B cell (primary cell): Measurements from ENCODE around the gene ZNF423. TPM values are rescaled to one million over a fixed set of nuclear protein-coding genes. Genes with fewer than 3 reads are reported as not detected.

Experiments
- ATAC-seq: fragments of 200-7000 bp; cut with Tn5 transposase; one replicate; pipeline ENCODE4 v1.10.0; 2021; ENCODE audit warnings: low read depth, mild to moderate bottlenecking, moderate number of reproducible peaks, moderate library complexity
- CTCF ChIA-PET: fragments of 350-600 bp; sonication (Branson Sonifier 250); formaldehyde crosslinking; loops from one replicate; lab custom pipeline; 2021; ENCODE audit warnings: antibody characterized with exemption, inconsistent platforms; lab: Charles Lee
- POLR2A ChIA-PET: fragments of 350-600 bp; sonication (Branson Sonifier 250); formaldehyde crosslinking; loops from one replicate; lab custom pipeline; 2021; ENCODE audit warnings: antibody characterized with exemption; lab: Charles Lee
- DNase-seq: peaks from one replicate; pipeline ENCODE4 v3.0.0; 2013
- H2AFZ ChIP-seq: 2 replicates; pipeline ENCODE4 v1.6.1; 2012; ENCODE audit warnings: mild to moderate bottlenecking, low read depth, low read length; ENCODE audit not compliant: insufficient read depth, poor library complexity, severe bottlenecking
- H3K27ac ChIP-seq, 2 donors: 1 replicate in 1 of 2; 2 replicates in 1 of 2; pipeline ENCODE4 v1.5.1; 2012 to 2013; ENCODE audit warnings: low read length in 2 of 2, mild to moderate bottlenecking in 2 of 2, moderate library complexity in 1 of 2
- H3K27me3 ChIP-seq, 4 experiments: fragments of 200-600 bp in 1 of 4; sonication (generic) in 1 of 4; replicated peaks in 1 of 4; 1 replicate in 2 of 4; 2 replicates in 2 of 4; pipeline versions ENCODE4 v1.6.1 to v1.7.0; 2013 to 2016; ENCODE audit warnings: low read length in 3 of 4, mild to moderate bottlenecking in 2 of 4, mixed read lengths in 1 of 4, moderate library complexity in 1 of 4; ENCODE audit not compliant: insufficient read depth in 4 of 4, control insufficient read depth in 3 of 4; ENCODE audit errors: control extremely low read depth in 1 of 4
- H3K36me3 ChIP-seq, 2 experiments: replicated peaks in 1 of 2; 1 replicate in 1 of 2; 2 replicates in 1 of 2; pipeline versions ENCODE4 v1.6.1 to v1.7.1; 2013; ENCODE audit warnings: low read length in 1 of 2; ENCODE audit not compliant: insufficient read depth in 2 of 2, control insufficient read depth in 1 of 2; ENCODE audit errors: control extremely low read depth in 1 of 2, extremely low read depth in 1 of 2
- H3K4me1 ChIP-seq, 2 donors: fragments of 200-600 bp in 1 of 2; sonication (generic) in 1 of 2; 1 replicate in 1 of 2; 2 replicates in 1 of 2; pipeline versions ENCODE4 v1.5.1 to v1.6.1; 2013 to 2017; ENCODE audit warnings: low read length in 2 of 2; ENCODE audit not compliant: control insufficient read depth in 2 of 2, insufficient read depth in 2 of 2
- H3K4me2 ChIP-seq: replicated peaks from 2 replicates; pipeline ENCODE3; 2012; ENCODE audit warnings: mild to moderate bottlenecking, low read depth, low read length; ENCODE audit not compliant: poor library complexity, severe bottlenecking
- H3K4me3 ChIP-seq, 5 experiments: fragments of 200-600 bp in 1 of 5; sonication (generic) in 1 of 5; 1 replicate in 3 of 5; 2 replicates in 2 of 5; pipeline versions ENCODE4 v1.5.1 to v1.7.0; 2011 to 2016; ENCODE audit warnings: low read length in 4 of 5, mild to moderate bottlenecking in 4 of 5, low read depth in 2 of 5, control low read depth in 1 of 5, moderate library complexity in 1 of 5; ENCODE audit not compliant: insufficient read depth in 1 of 5; ENCODE audit errors: control extremely low read depth in 1 of 5, extremely low read depth in 1 of 5
- H3K79me2 ChIP-seq: fragments of 200-600 bp; sonication (generic); one replicate; pipeline ENCODE4 v1.6.0; 2016; ENCODE audit warnings: low read length; ENCODE audit not compliant: control insufficient read depth, insufficient read depth
- H3K9ac ChIP-seq: fragments of 200-600 bp; sonication (generic); 2 replicates; pipeline ENCODE4 v1.6.1; 2017; ENCODE audit warnings: mild to moderate bottlenecking, low read length, moderate library complexity
- H3K9me3 ChIP-seq, 3 donors: one replicate each; pipeline versions ENCODE4 v1.6.1 to v1.7.1; 2013; ENCODE audit warnings: low read length in 2 of 3; ENCODE audit not compliant: control insufficient read depth in 2 of 3, insufficient read depth in 1 of 3; ENCODE audit errors: control extremely low read depth in 1 of 3
- H4K20me1 ChIP-seq: 2 replicates; pipeline ENCODE4 v1.6.0; 2012; ENCODE audit warnings: mild to moderate bottlenecking, low read length; ENCODE audit not compliant: insufficient read depth, control insufficient read depth, poor library complexity, severe bottlenecking
- H3K27ac Mint-ChIP-seq: one replicate; pipeline ENCODE4 v1.8.0; 2021; ENCODE audit warnings: mixed read lengths
- H3K27me3 Mint-ChIP-seq: one replicate; pipeline ENCODE4 v1.8.0; 2021; ENCODE audit warnings: mixed read lengths
- H3K4me1 Mint-ChIP-seq: one replicate; pipeline ENCODE4 v1.8.0; 2021; ENCODE audit warnings: mixed read lengths
- H3K4me3 Mint-ChIP-seq: one replicate; pipeline ENCODE4 v1.8.0; 2021; ENCODE audit warnings: mixed read lengths
- H3K9me3 Mint-ChIP-seq: one replicate; pipeline ENCODE4 v1.8.0; 2022; ENCODE audit warnings: mixed read lengths; ENCODE audit not compliant: insufficient read depth
- EZH2 ChIP-seq: IDR thresholded peaks from 2 replicates; pipeline ENCODE4 v1.6.1; 2012; ENCODE audit warnings: borderline replicate concordance, low read depth, mild to moderate bottlenecking, moderate library complexity, low read length; ENCODE audit not compliant: insufficient read depth, poor library complexity, severe bottlenecking
- WGBS: methylation state at CpG from one replicate; pipeline ENCODE4 v1.1.5; 2013; ENCODE audit warnings: missing lambda C conversion rate; ENCODE audit not compliant: insufficient coverage; 5-methylcytosine and 5-hydroxymethylcytosine counted together
- intact Hi-C: fragments of 100-400 bp; cut with micrococcal nuclease; formaldehyde crosslinking; loops from one replicate; pipeline ENCODE4 v1.10.0; 2022
- polyA plus RNA-seq: library from polyadenylated mRNA; depleted of rRNA; stranded (reverse); fragments of >200 nt; gene quantifications from 2 replicates; pipeline ENCODE4 v1.2.3, GENCODE V29; 2012
- total RNA-seq, 2 donors: library from RNA; stranded (reverse); fragments of 120-200 nt in 1 of 2; gene quantifications; 1 replicate in 1 of 2; 2 replicates in 1 of 2; pipeline versions ENCODE4 v1.2.3 to v1.2.4, GENCODE V29; 2013 to 2022
- TF ChIP-seq, protein P1 (sequence below): fragments of 200-600 bp; IDR thresholded peaks from one replicate; pipeline ENCODE4 v1.8.0; 2022; ENCODE audit warnings: antibody characterized with exemption, mild to moderate bottlenecking

Gene ZNF423
- total and polyA plus RNA-seq, 2 donors (not counting 1 experiment from before 2014, with no cell fraction given), result not detected

DNA sequence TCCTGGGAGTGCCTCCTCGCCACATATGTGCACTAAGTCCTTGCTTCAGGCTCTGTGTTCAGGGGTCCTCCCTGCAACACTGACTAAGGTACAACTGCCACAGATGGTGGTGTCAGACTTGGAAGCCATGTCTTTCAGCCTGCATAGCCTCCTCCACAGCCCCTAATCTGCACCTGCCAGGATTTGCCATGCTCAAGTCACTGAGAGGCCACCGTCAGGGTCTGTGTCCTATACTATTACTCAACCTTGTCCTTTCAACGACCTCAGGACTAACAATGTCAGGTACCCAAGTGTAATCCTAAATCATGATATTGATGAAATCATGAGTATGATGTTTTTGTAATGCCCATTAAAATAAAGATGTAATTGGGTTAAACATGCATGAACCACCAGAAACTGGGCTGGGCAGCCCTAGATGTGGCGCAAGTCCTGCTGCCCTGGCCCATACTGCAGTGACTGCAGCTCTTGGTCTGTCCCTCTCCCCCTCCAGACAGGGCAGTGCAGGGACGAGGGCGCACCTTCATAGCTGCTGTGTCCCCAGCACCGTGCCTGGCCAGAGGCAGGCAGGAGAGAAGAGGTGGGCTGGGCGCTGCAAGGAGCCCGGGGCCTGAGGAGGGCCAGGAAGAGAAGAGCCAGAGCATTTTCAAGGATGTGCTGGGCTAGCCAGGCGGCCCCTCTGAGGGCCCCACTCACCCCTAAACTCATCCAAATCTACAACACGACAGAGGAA lies 198.0 kb downstream of the ZNF423 start:
- Mint-ChIP-seq H3K4me1 (no peaks in the 10 kb centered on the region), H3K4me3 (no peak overlapping the region), H3K9me3 (no peaks in the 10 kb centered on the region), H3K27ac (no peak overlapping the region), H3K27me3 (no peaks in the 10 kb centered on the region)
- POLR2A ChIA-PET, result no interaction called here
- Histone ChIP-seq H4K20me1 (no peaks in the 10 kb centered on the region), H3K27me3 (no peaks in the 10 kb centered on the region), H2AFZ (no peak overlapping the region), H3K4me3 (no peak overlapping the region), H3K9me3 (no peaks in the 10 kb centered on the region), H3K4me2 (no peak overlapping the region), H3K27ac (no peak overlapping the region), H3K36me3 (no peaks in the 10 kb centered on the region), H3K79me2 (no peaks in the 10 kb centered on the region), H3K9ac (no peak overlapping the region), H3K4me1 (no peaks in the 10 kb centered on the region)
- WGBS, result 76% methylated on average over 5 of the region's 11 CpGs
- intact Hi-C loops, result no loop called here
- DNase-seq (no peak), ATAC-seq (no peak)
- CTCF ChIA-PET, result no interaction called here
- no peak for TF ChIP-seq EZH2
- TF ChIP-seq, protein P1, sequence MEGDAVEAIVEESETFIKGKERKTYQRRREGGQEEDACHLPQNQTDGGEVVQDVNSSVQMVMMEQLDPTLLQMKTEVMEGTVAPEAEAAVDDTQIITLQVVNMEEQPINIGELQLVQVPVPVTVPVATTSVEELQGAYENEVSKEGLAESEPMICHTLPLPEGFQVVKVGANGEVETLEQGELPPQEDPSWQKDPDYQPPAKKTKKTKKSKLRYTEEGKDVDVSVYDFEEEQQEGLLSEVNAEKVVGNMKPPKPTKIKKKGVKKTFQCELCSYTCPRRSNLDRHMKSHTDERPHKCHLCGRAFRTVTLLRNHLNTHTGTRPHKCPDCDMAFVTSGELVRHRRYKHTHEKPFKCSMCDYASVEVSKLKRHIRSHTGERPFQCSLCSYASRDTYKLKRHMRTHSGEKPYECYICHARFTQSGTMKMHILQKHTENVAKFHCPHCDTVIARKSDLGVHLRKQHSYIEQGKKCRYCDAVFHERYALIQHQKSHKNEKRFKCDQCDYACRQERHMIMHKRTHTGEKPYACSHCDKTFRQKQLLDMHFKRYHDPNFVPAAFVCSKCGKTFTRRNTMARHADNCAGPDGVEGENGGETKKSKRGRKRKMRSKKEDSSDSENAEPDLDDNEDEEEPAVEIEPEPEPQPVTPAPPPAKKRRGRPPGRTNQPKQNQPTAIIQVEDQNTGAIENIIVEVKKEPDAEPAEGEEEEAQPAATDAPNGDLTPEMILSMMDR, result no peak

DNA sequence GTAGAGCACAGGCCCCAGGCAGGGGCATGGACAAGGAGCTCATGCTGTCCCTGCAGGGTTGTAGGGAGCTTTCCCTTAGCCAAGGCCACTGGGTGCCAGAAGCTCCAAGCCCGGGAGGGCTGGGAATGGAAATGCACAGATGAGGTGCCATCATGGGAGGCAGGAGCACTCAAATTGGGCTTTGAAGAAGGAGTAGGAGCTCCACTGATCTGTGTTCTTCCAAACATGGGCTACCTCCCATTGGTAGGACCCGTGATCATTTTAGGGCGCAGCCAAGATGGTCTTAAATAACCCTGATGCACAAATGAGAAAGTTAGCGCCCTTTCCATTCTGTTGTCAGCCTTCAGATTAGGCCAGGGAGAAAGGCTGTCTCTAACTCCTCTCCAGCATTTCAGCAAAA lies 201.5 kb downstream of the ZNF423 start:
- CTCF ChIA-PET, result no interaction called here
- ATAC-seq, result no peak
- Histone ChIP-seq H3K9me3 (no peaks in the 10 kb centered on the region), H3K27me3 (no peaks in the 10 kb centered on the region), H3K4me2 (no peak overlapping the region), H3K36me3 (no peaks in the 10 kb centered on the region), H4K20me1 (no peaks in the 10 kb centered on the region), H3K79me2 (no peaks in the 10 kb centered on the region), H3K9ac (no peak overlapping the region), H2AFZ (no peak overlapping the region), H3K27ac (no peak overlapping the region), H3K4me3 (no peak overlapping the region), H3K4me1 (no peaks in the 10 kb centered on the region)
- POLR2A ChIA-PET, result no interaction called here
- WGBS, result 96% methylated on average over 4 of the region's 4 CpGs
- no peaks in the 10 kb centered on the region for H3K4me1 Mint-ChIP-seq
- intact Hi-C loops, result no loop called here
- DNase-seq, result no peak
- H3K4me3 Mint-ChIP-seq, result no peak overlapping the region
- H3K27me3 Mint-ChIP-seq, result no peaks in the 10 kb centered on the region
- no peak for TF ChIP-seq EZH2
- TF ChIP-seq, protein P1, result no peak
- no peak overlapping the region for H3K27ac Mint-ChIP-seq
- H3K9me3 Mint-ChIP-seq, result peaks cover under 1% of the 10 kb centered on the region
